ENCODE data around the gene CREBL2.
"Not testable (repeated sequence)": the region's sequence is repeated elsewhere in the genome, so short reads cannot be mapped to it uniquely, and the experiment has no call there.

DNA sequence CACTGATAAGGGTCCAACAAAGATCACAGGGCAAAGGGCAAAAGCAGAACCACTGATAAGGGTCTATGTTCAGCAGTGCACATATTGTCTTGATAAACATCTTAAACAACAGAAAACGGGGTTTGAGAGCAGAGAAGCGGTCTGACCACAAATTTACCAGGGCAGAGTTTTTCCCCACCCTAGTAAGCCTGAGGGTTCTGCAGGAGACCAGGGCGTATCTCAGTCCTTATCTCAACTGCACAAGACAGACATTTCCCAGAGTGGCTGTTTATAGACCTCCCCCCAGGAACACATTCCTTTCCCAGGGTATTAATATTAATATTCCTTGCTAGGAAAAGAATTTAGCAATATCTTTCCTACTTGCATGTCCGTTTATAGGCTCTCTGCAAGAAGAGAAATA is 28.3 kb downstream of the CREBL2 start:
- not testable (repeated sequence) for TF ChIP-seq NR3C1 (CRISPR knock-in tag; conservative IDR thresholded peaks at IDR 0.05; ENCODE audit: low read depth); IRF2 (CRISPR knock-in tag; IDR thresholded peaks at IDR 0.05; ENCODE audit: borderline replicate concordance, low read depth); ESRRA (CRISPR knock-in tag; IDR thresholded peaks at IDR 0.05; ENCODE audit: borderline replicate concordance); CBFB (CRISPR knock-in tag; IDR thresholded peaks at IDR 0.05; ENCODE audit: low read depth); SP1 (CRISPR knock-in tag; conservative IDR thresholded peaks at IDR 0.05); ZNF138 (CRISPR knock-in tag; conservative IDR thresholded peaks at IDR 0.05)
- TF ChIP-seq, protein P1, sequence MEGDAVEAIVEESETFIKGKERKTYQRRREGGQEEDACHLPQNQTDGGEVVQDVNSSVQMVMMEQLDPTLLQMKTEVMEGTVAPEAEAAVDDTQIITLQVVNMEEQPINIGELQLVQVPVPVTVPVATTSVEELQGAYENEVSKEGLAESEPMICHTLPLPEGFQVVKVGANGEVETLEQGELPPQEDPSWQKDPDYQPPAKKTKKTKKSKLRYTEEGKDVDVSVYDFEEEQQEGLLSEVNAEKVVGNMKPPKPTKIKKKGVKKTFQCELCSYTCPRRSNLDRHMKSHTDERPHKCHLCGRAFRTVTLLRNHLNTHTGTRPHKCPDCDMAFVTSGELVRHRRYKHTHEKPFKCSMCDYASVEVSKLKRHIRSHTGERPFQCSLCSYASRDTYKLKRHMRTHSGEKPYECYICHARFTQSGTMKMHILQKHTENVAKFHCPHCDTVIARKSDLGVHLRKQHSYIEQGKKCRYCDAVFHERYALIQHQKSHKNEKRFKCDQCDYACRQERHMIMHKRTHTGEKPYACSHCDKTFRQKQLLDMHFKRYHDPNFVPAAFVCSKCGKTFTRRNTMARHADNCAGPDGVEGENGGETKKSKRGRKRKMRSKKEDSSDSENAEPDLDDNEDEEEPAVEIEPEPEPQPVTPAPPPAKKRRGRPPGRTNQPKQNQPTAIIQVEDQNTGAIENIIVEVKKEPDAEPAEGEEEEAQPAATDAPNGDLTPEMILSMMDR (IDR thresholded peaks at IDR 0.05) = not testable (repeated sequence)
- TF ChIP-seq, protein P2, sequence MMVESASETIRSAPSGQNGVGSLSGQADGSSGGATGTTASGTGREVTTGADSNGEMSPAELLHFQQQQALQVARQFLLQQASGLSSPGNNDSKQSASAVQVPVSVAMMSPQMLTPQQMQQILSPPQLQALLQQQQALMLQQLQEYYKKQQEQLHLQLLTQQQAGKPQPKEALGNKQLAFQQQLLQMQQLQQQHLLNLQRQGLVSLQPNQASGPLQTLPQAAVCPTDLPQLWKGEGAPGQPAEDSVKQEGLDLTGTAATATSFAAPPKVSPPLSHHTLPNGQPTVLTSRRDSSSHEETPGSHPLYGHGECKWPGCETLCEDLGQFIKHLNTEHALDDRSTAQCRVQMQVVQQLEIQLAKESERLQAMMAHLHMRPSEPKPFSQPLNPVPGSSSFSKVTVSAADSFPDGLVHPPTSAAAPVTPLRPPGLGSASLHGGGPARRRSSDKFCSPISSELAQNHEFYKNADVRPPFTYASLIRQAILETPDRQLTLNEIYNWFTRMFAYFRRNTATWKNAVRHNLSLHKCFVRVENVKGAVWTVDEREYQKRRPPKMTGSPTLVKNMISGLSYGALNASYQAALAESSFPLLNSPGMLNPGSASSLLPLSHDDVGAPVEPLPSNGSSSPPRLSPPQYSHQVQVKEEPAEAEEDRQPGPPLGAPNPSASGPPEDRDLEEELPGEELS (CRISPR knock-in tag; IDR thresholded peaks at IDR 0.05) = not testable (repeated sequence)
- TF ChIP-seq, protein P3, sequence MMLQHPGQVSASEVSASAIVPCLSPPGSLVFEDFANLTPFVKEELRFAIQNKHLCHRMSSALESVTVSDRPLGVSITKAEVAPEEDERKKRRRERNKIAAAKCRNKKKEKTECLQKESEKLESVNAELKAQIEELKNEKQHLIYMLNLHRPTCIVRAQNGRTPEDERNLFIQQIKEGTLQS (CRISPR knock-in tag; conservative IDR thresholded peaks at IDR 0.05) = not testable (repeated sequence)
- TF ChIP-seq, protein P4, sequence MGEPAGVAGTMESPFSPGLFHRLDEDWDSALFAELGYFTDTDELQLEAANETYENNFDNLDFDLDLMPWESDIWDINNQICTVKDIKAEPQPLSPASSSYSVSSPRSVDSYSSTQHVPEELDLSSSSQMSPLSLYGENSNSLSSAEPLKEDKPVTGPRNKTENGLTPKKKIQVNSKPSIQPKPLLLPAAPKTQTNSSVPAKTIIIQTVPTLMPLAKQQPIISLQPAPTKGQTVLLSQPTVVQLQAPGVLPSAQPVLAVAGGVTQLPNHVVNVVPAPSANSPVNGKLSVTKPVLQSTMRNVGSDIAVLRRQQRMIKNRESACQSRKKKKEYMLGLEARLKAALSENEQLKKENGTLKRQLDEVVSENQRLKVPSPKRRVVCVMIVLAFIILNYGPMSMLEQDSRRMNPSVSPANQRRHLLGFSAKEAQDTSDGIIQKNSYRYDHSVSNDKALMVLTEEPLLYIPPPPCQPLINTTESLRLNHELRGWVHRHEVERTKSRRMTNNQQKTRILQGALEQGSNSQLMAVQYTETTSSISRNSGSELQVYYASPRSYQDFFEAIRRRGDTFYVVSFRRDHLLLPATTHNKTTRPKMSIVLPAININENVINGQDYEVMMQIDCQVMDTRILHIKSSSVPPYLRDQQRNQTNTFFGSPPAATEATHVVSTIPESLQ (CRISPR knock-in tag; IDR thresholded peaks at IDR 0.05) = not testable (repeated sequence)
